Midbrain (tissue), 1 donor: ENCODE measurements around the gene ADGRB3.
"Not testable (repeated sequence)": the region's sequence is repeated elsewhere in the genome, so short reads cannot be mapped to it uniquely, and the experiment has no call there.

Source experiments
- DNase-seq: peaks from one replicate; lab custom pipeline; 2025; lab: John Stamatoyannopoulos, UW

The ADGRB3 gene

GRCh38 chr6:68790128-68790527, 155.0 kb downstream of the ADGRB3 start:
- DNase-seq: not testable (repeated sequence)

DNA sequence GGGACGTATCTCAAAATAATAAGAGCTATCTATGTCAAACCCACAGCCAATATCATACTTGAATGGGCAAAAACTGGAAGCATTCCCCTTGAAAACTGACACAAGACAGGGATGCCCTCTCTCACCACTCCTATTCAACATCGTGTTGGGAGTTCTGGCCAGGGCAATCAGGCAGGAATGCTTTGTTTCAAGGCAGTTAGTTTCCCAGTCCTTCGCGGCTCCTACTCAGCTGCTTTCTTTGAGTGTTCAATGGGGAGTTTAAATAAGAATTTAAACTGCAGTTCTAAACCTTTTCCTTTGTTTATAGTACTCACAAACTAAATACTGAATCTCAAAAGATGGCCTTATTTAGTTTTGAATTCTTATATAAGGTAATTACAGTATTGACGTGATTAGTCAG, 179.9 kb downstream of the ADGRB3 start:
- DNase-seq: peak; percentile 2

DNA sequence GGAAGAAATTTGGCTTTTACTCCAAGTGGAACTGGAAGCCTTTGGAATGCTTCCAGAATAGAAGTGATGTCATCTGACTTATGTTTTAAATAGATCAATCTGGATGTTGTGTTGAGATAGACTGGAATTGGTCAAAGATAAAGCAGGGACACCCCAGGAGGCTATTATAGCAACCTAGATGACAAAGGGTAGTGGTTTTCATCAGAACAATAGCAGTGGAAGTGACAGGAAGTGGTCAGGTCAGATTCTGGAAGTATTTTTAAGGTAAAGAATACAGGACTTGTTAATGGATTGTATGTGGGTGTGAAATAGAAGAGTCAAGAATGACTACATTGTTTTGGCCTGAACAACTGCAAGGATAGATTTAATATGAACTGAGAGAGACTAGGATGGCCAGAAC, 191.4 kb downstream of the ADGRB3 start:
- no peak for DNase-seq

DNA sequence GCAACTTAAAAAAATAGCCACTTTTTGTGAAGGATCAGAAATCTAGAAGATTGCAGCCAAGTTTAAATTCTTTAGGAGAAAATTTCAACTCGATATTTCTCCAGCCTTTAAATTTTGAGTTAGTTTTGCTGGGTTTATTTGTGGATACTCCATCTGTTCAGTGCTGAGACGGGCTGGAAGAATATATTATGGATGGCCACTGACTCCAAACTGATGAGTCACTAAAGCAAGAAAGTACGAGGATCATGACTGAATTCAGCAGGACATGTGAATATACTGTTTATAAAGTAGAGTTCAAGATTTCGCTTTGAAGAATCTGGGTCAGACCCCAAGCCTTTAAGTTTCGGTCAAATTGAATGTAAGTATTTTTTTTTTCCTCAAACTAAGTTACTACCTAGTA, 199.5 kb downstream of the ADGRB3 start:
- no peak for DNase-seq

DNA sequence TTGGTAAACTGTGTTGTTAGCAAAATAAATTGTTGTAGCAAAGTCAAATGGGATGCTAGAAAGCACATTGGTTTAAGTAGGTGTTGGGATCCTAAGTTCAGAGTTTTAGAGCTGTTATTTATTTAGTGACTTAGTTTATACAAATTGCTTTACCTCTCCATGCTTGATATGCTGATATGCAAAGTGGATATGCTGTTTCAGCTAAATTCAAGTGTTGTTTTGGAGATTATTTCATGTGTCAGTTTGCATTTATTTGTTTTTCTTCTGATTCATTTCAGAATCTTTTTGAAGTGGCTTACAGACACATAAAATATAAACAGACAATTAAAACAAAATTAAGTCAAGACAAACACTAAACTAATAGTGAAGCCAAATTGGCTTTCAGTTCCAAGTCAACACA, 203.5 kb downstream of the ADGRB3 start:
- DNase-seq: no peak

- no peak for DNase-seq
Observed at GRCh38 chr6:68852791-68853190, 217.7 kb downstream of the ADGRB3 start.

- DNase-seq: no peak
Observed at GRCh38 chr6:68859233-68859632, 224.2 kb downstream of the ADGRB3 start.

- no peak for DNase-seq
Observed at GRCh38 chr6:68868646-68869045, 233.6 kb downstream of the ADGRB3 start.

DNA sequence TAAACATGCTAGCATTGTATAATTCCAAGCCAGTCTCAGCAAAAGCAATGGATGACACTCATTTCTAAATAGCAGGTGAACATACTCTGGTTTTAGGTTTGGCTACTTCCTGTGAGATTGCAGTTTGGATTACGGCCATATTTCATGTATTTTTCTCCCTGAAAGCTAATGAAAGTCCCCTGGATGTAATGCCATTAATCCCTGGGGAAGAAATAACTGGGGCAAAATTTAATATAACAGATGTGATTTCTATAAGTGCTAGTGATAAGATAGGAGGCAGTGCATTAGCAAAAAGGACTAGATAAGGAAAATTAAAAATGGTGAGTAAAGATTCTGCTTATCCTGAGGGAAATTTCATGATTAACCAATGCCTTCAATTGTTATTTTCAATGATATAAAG, 238.2 kb downstream of the ADGRB3 start:
- DNase-seq: no peak

GRCh38 chr6:68874747-68875146, 239.7 kb downstream of the ADGRB3 start:
- DNase-seq: no peak

GRCh38 chr6:68875403-68875802, 240.3 kb downstream of the ADGRB3 start:
- DNase-seq: no peak

DNA sequence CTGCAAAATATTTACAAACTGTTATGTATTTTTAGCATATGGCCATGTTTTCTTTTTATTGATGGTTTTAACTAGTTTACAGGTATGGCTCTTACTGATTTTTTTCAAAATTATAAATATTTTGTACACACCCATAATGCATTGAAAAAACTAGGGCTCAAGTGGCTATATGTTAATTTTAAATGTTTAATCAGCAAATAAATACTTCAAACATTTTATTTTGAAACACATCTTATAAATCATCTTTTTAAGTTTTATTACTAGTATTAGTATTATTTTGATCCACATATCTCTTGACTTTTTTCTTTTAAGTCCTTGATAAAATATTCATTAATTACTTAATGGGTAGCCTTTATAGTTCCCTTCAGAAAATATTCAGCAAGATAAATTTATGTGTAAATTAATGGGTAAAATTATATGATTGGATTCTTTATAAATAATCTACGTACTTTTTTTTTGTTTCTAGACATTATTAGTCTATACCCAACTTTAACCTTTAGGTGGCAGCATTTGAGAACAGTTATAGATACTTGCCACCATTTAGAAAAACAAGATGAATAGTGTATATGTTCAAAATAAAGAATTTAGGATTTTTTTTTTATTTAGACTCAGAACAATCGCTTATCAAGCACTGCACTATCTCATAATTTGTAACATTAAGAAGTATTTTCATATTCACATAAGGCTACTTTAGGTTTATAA, 241.9 kb downstream of the ADGRB3 start:
- DNase-seq: peak; percentile 5

- no peak for DNase-seq
Observed at GRCh38 chr6:68880050-68880813, 245.2 kb downstream of the ADGRB3 start.

GRCh38 chr6:68883325-68883724, 248.2 kb downstream of the ADGRB3 start:
- not testable (repeated sequence) for DNase-seq

GRCh38 chr6:68891419-68891818, 256.3 kb downstream of the ADGRB3 start:
- no peak for DNase-seq

DNA sequence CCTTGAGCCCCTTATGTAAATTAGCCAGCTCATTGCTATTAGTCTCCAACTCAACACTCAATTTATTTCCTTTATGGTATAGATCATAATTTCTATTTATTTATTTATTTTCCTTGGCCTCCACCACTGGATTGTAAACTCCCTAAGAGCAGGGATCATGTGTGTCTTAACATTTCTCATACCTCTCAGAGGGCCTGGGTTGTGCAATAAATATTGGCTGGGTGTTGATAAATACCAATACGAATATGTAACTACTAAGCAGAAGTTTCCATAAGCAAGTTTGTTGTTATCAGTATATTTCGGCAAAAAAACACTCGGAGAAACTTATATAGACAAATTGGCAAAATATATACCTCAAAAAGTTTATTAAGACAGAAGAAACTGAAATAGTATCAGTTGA, 257.4 kb downstream of the ADGRB3 start:
- DNase-seq: no peak

DNA sequence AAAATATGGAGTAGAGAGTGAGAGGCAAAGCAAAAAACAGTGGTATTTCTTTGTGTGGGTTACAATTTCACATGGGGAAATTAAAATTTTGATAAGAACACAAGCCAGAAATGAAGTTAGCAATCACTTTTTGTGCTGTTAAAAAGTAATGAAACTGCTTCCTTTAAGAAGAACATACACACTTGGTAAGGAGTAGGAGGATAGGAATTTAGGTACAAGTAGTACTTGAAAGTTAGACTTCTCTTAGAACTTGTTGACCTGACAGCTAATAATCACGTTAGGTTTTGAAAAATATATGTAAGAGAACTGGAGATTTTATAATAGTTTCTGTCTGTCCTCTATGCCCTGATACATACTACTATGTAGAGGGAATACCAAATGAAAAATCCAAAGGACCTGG, 260.8 kb downstream of the ADGRB3 start:
- DNase-seq: no peak

DNA sequence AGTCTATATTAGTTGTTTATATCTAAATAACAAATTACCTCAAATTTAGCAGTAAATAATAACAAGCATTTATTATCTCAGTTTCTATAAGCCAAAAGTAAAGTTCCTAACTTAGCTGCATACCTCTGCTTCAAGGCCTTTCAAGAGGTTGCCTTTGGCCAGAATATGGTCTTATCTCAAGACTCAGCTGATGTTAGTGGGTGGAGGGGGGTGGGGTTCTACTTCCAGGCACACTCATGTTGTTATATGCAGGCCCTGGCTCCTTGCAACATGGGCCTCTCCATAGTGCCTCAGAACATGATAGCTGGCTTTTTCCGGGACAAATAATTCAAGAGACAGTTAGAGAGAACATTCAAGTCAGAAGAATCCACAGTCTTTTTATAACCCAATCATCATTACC, 266.0 kb downstream of the ADGRB3 start:
- no peak for DNase-seq

DNA sequence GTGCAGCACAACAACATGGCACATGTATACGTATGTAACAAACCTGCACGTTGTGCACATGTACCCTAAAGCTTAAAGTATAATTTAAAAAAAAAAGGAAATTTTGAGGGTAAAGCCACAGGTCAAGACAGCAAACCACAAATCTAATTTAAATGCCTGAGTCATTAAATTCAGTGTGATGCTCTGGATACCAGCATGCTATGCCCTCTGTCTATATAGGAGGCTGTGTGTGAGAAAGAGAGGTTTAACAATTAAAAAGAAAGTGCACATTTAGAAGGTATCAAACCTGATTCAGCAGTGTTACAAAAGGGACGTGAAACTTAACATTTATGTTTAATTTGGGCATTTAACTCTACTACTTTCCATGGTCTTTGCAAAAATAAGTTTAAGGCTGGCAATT, 276.3 kb downstream of the ADGRB3 start:
- no peak for DNase-seq

DNA sequence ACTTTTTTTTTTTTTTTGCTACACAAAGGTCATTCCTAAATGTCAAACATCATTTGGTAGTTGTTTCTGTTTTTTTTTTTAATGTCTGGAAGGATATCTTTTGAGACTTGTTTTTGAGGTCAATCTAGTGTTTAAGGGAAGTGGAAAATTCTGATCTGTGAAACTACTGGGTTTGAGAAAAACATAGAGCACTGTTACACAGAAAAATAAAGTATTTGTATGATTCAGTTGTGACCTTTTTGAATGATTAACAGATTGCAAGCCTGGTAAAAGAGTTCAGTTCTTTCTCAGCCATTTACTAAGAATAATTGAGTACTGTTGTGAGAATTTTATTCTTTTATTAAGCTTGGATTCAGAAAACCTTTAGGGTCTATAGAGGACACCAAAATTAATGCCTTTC, 276.7 kb downstream of the ADGRB3 start:
- no peak for DNase-seq

- DNase-seq: not testable (repeated sequence)
Observed at GRCh38 chr6:68912805-68913204, 277.7 kb downstream of the ADGRB3 start.

DNA sequence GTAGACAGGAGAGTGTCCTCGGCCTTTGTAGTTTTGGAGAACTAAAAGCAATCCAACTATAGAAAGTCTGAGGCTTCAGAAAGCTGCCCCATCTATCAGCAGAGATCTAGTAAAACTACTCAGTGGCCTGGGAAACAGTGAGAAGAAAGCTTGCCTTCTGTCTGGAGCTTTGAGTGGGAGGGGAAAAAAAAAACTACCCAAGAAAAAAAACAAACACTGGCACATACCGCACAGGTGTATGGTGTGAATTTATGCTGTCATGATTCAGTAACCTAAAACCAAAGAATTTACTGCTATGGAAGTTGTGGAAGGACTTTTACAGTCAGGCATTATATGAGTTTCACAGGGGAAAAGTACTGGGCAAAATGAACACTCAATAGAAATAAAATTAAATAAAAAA, 280.5 kb downstream of the ADGRB3 start:
- no peak for DNase-seq

GRCh38 chr6:68919537-68919936, 284.5 kb downstream of the ADGRB3 start:
- no peak for DNase-seq

DNA sequence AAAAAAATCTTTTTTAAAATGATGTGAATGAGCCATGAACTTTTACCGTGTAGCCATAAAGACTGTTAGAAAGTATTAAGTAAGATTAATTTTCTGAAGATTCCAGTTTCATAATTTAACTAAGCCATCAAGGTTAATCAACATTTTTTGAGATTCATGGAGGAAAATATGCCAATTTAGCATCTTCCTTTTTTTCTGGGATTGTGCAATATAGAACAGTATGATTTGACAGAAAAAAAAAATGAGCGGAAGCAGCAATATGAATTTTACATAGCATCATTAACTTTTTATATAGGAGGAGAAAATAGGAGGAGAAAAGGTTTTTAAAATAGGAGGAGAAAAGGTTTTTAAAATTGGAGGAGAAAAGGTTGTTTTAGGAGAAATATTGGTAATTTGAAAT, 306.3 kb downstream of the ADGRB3 start:
- DNase-seq: no peak
